Measurements from ENCODE around the gene ENPP7.

DNA sequence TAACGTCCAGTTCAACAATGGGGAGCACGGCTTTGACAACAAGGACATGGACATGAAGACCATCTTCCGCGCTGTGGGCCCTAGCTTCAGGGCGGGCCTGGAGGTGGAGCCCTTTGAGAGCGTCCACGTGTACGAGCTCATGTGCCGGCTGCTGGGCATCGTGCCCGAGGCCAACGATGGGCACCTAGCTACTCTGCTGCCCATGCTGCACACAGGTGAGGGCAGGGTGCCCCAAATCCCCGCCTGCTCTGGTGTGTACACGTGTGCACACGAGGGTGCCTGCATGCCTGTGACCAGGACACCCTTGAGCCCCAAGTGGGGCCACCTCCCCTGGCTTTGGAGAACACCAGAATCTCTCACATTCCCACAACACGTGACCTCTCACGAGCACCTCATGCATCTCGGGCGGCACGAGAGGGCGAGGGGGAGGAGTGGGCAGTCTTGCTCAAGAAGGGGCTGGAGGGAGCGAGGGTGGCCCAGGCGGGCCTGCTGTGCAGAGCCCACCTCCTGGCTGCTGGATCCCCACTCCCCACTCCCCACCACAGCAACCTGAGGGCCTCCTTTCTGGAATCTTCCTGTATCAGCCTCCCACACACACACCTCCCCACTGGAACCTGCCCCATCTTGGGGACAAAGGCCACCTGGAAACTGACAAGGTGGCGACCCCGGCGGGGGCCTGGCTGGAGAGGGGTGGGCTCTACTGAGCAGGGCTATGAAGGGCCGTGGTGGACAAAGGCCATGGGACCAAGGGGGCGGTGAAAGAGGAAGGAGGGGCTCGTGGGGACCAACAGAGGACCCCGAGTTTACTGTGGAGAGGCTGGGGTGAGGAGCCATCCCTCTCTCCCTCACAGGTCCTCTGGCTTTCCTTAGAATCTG lies 6.5 kb downstream of the ENPP7 start:
- no peak for TF ChIP-seq POLR2A (IDR thresholded peaks at IDR 0.05; ENCODE audit: low read depth, low read length)
- no peak for TF ChIP-seq TAF1 (IDR thresholded peaks at IDR 0.05; ENCODE audit: low read depth, low read length)

Data from GM12891 (cell line).